ENCODE results near the gene SAMD7.

The SAMD7 gene

GRCh38 chr3:169966428-169966950, 55.1 kb downstream of the SAMD7 start, which contains the start of gene SEC62:
SEC62 (plus strand) TSS chr3:169966807; CDS start chr3:169966823, 16 bp downstream.
- peak; percentile 66 for DNase-seq (ENCODE audit: low read depth)

GRCh38 chr3:169966951-169967915, 55.9 kb downstream of the SAMD7 start:
- DNase-seq (ENCODE audit: low read depth) = peak; percentile 30

GRCh38 chr3:169968224-169968885, 57.0 kb downstream of the SAMD7 start:
- DNase-seq (ENCODE audit: low read depth) = no peak

- no peak for DNase-seq (ENCODE audit: low read depth)
Measured at GRCh38 chr3:169969174-169970095, 58.1 kb downstream of the SAMD7 start.

GRCh38 chr3:169970847-169971246, 59.5 kb downstream of the SAMD7 start:
- no peak for DNase-seq (ENCODE audit: low read depth)

GRCh38 chr3:169971522-169971921, 60.1 kb downstream of the SAMD7 start:
- DNase-seq (ENCODE audit: low read depth) = no peak

- no peak for DNase-seq (ENCODE audit: low read depth)
Measured at GRCh38 chr3:169980055-169980454, 68.7 kb downstream of the SAMD7 start.

- no peak for DNase-seq (ENCODE audit: low read depth)
Measured at GRCh38 chr3:169984292-169984691, 72.9 kb downstream of the SAMD7 start.

Data from HS-27A (cell line).